ENCODE results near the gene FAP.

The FAP gene

GRCh38 chr2:162258686-162259085 lies 15.4 kb upstream of the FAP start:
- Histone ChIP-seq H3K4me3 (ENCODE audit: extremely low read depth, insufficient read depth, low read length, poor library complexity, severe bottlenecking) (no peak overlapping the region), H3K36me3 (ENCODE audit: control insufficient read depth, insufficient read depth, low read length) (no peaks in the 10 kb centered on the region), H3K9me3 (ENCODE audit: control insufficient read depth, low read length) (no peaks in the 10 kb centered on the region), H3K27ac (ENCODE audit: low read depth, low read length, severe bottlenecking) (no peak overlapping the region), H3K4me1 (ENCODE audit: control insufficient read depth, insufficient read depth, low read length, poor library complexity, severe bottlenecking) (peaks cover 6% of the 10 kb centered on the region)
- WGBS, 2 experiments (ENCODE audit: insufficient coverage in 2 of 2): 88 to 96% methylated on average over 1 to 2 of the region's 2 CpGs

- Histone ChIP-seq H3K27ac (ENCODE audit: low read depth, low read length, severe bottlenecking) (no peak overlapping the region), H3K4me1 (ENCODE audit: control insufficient read depth, insufficient read depth, low read length, poor library complexity, severe bottlenecking) (peaks cover 6% of the 10 kb centered on the region), H3K9me3 (ENCODE audit: control insufficient read depth, low read length) (no peaks in the 10 kb centered on the region), H3K4me3 (ENCODE audit: extremely low read depth, insufficient read depth, low read length, poor library complexity, severe bottlenecking) (no peak overlapping the region), H3K36me3 (ENCODE audit: control insufficient read depth, insufficient read depth, low read length) (no peaks in the 10 kb centered on the region)
- 100% methylated on average over 1 to 3 of the region's 4 CpGs for WGBS, 2 experiments (ENCODE audit: insufficient coverage in 2 of 2)
Measured at GRCh38 chr2:162258169-162258568, 14.9 kb upstream of the FAP start.

- H3K9me3 ChIP-seq (ENCODE audit: control insufficient read depth, low read length): no peaks in the 10 kb centered on the region
- 100% methylated on average over 1 of the region's 1 CpG; no CpG with 5 or more reads in 1 of the 2 experiments for WGBS, 2 experiments (ENCODE audit: insufficient coverage in 2 of 2)
- no peaks in the 10 kb centered on the region for H3K36me3 ChIP-seq (ENCODE audit: control insufficient read depth, insufficient read depth, low read length)
- H3K4me3 ChIP-seq (ENCODE audit: extremely low read depth, insufficient read depth, low read length, poor library complexity, severe bottlenecking): no peak overlapping the region
- no peak overlapping the region for H3K27ac ChIP-seq (ENCODE audit: low read depth, low read length, severe bottlenecking)
- H3K4me1 ChIP-seq (ENCODE audit: control insufficient read depth, insufficient read depth, low read length, poor library complexity, severe bottlenecking): peaks cover 6% of the 10 kb centered on the region
Measured at GRCh38 chr2:162257425-162257824, 14.2 kb upstream of the FAP start.

- WGBS, 2 experiments (ENCODE audit: insufficient coverage in 2 of 2): 86 to 88% methylated on average over 1 to 2 of the region's 2 CpGs
- Histone ChIP-seq H3K36me3 (ENCODE audit: control insufficient read depth, insufficient read depth, low read length) (no peaks in the 10 kb centered on the region), H3K4me1 (ENCODE audit: control insufficient read depth, insufficient read depth, low read length, poor library complexity, severe bottlenecking) (peaks cover 5% of the 10 kb centered on the region), H3K27ac (ENCODE audit: low read depth, low read length, severe bottlenecking) (no peak overlapping the region), H3K4me3 (ENCODE audit: extremely low read depth, insufficient read depth, low read length, poor library complexity, severe bottlenecking) (no peak overlapping the region), H3K9me3 (ENCODE audit: control insufficient read depth, low read length) (no peaks in the 10 kb centered on the region)
Measured at GRCh38 chr2:162256591-162256991, 13.3 kb upstream of the FAP start.

- Histone ChIP-seq H3K4me1 (ENCODE audit: control insufficient read depth, insufficient read depth, low read length, poor library complexity, severe bottlenecking) (peaks cover 3% of the 10 kb centered on the region), H3K4me3 (ENCODE audit: extremely low read depth, insufficient read depth, low read length, poor library complexity, severe bottlenecking) (no peak overlapping the region), H3K27ac (ENCODE audit: low read depth, low read length, severe bottlenecking) (no peak overlapping the region), H3K36me3 (ENCODE audit: control insufficient read depth, insufficient read depth, low read length) (no peaks in the 10 kb centered on the region), H3K9me3 (ENCODE audit: control insufficient read depth, low read length) (no peaks in the 10 kb centered on the region)
- WGBS, 2 experiments (ENCODE audit: insufficient coverage in 2 of 2): 100% methylated on average over 2 of the region's 2 CpGs; no CpG with 5 or more reads in 1 of the 2 experiments
Measured at GRCh38 chr2:162254236-162254871, 11.1 kb upstream of the FAP start.

GRCh38 chr2:162253435-162253834 lies 10.2 kb upstream of the FAP start:
- Histone ChIP-seq H3K9me3 (ENCODE audit: control insufficient read depth, low read length) (no peaks in the 10 kb centered on the region), H3K36me3 (ENCODE audit: control insufficient read depth, insufficient read depth, low read length) (no peaks in the 10 kb centered on the region), H3K4me3 (ENCODE audit: extremely low read depth, insufficient read depth, low read length, poor library complexity, severe bottlenecking) (no peak overlapping the region), H3K4me1 (ENCODE audit: control insufficient read depth, insufficient read depth, low read length, poor library complexity, severe bottlenecking) (peaks cover under 1% of the 10 kb centered on the region), H3K27ac (ENCODE audit: low read depth, low read length, severe bottlenecking) (no peak overlapping the region)
- WGBS, 2 experiments (ENCODE audit: insufficient coverage in 2 of 2): 100% methylated on average over 1 of the region's 3 CpGs; no CpG with 5 or more reads in 1 of the 2 experiments

GRCh38 chr2:162252153-162252552 lies 8.9 kb upstream of the FAP start:
- no peaks in the 10 kb centered on the region for H3K36me3 ChIP-seq (ENCODE audit: control insufficient read depth, insufficient read depth, low read length)
- no peaks in the 10 kb centered on the region for H3K9me3 ChIP-seq (ENCODE audit: control insufficient read depth, low read length)
- WGBS, 2 experiments (ENCODE audit: insufficient coverage in 2 of 2): no CpG with 5 or more reads among the region's 2 CpGs
- no peak overlapping the region for H3K27ac ChIP-seq (ENCODE audit: low read depth, low read length, severe bottlenecking)
- H3K4me1 ChIP-seq (ENCODE audit: control insufficient read depth, insufficient read depth, low read length, poor library complexity, severe bottlenecking): no peaks in the 10 kb centered on the region
- no peak overlapping the region for H3K4me3 ChIP-seq (ENCODE audit: extremely low read depth, insufficient read depth, low read length, poor library complexity, severe bottlenecking)

GRCh38 chr2:162245781-162246180 lies 2.5 kb upstream of the FAP start:
- Histone ChIP-seq H3K4me1 (ENCODE audit: control insufficient read depth, insufficient read depth, low read length, poor library complexity, severe bottlenecking) (peaks cover 26% of the 10 kb centered on the region), H3K4me3 (ENCODE audit: extremely low read depth, insufficient read depth, low read length, poor library complexity, severe bottlenecking) (no peak overlapping the region), H3K27ac (ENCODE audit: low read depth, low read length, severe bottlenecking) (no peak overlapping the region), H3K9me3 (ENCODE audit: control insufficient read depth, low read length) (no peaks in the 10 kb centered on the region), H3K36me3 (ENCODE audit: control insufficient read depth, insufficient read depth, low read length) (no peaks in the 10 kb centered on the region)

GRCh38 chr2:162245061-162245460 lies 1.8 kb upstream of the FAP start:
- Histone ChIP-seq H3K27ac (ENCODE audit: low read depth, low read length, severe bottlenecking) (peak overlapping the region; percentile 81), H3K4me1 (ENCODE audit: control insufficient read depth, insufficient read depth, low read length, poor library complexity, severe bottlenecking) (peaks cover 26% of the 10 kb centered on the region), H3K4me3 (ENCODE audit: extremely low read depth, insufficient read depth, low read length, poor library complexity, severe bottlenecking) (no peak overlapping the region), H3K36me3 (ENCODE audit: control insufficient read depth, insufficient read depth, low read length) (no peaks in the 10 kb centered on the region), H3K9me3 (ENCODE audit: control insufficient read depth, low read length) (no peaks in the 10 kb centered on the region)
- 100% methylated on average over 1 of the region's 1 CpG; no CpG with 5 or more reads in 1 of the 2 experiments for WGBS, 2 experiments (ENCODE audit: insufficient coverage in 2 of 2)

- Histone ChIP-seq H3K9me3 (ENCODE audit: control insufficient read depth, low read length) (no peaks in the 10 kb centered on the region), H3K4me1 (ENCODE audit: control insufficient read depth, insufficient read depth, low read length, poor library complexity, severe bottlenecking) (peaks cover 26% of the 10 kb centered on the region), H3K36me3 (ENCODE audit: control insufficient read depth, insufficient read depth, low read length) (no peaks in the 10 kb centered on the region), H3K27ac (ENCODE audit: low read depth, low read length, severe bottlenecking) (peak overlapping the region; percentile 81), H3K4me3 (ENCODE audit: extremely low read depth, insufficient read depth, low read length, poor library complexity, severe bottlenecking) (no peak overlapping the region)
- WGBS, 2 experiments (ENCODE audit: insufficient coverage in 2 of 2): 100% methylated on average over 1 of the region's 2 CpGs; no CpG with 5 or more reads in 1 of the 2 experiments
Measured at GRCh38 chr2:162244541-162245031, 1.3 kb upstream of the FAP start.

- WGBS, 2 experiments (ENCODE audit: insufficient coverage in 2 of 2): no CpG with 5 or more reads among the region's 1 CpG
- Histone ChIP-seq H3K4me3 (ENCODE audit: extremely low read depth, insufficient read depth, low read length, poor library complexity, severe bottlenecking) (no peak overlapping the region), H3K4me1 (ENCODE audit: control insufficient read depth, insufficient read depth, low read length, poor library complexity, severe bottlenecking) (peaks cover 26% of the 10 kb centered on the region), H3K9me3 (ENCODE audit: control insufficient read depth, low read length) (no peaks in the 10 kb centered on the region), H3K27ac (ENCODE audit: low read depth, low read length, severe bottlenecking) (no peak overlapping the region), H3K36me3 (ENCODE audit: control insufficient read depth, insufficient read depth, low read length) (no peaks in the 10 kb centered on the region)
Measured at GRCh38 chr2:162243715-162244114, 470 bp upstream of the FAP start.

Data from mesodermal cell (in vitro differentiated cells).